NCI-H748 (cell line): ENCODE measurements around the gene SUSD4.
A peak's percentile ranks its signal among the peaks of the same experiment; 100 is the strongest.

Source experiments
- DNase-seq: peaks from one replicate; lab custom pipeline; 2025; ENCODE audit not compliant: unreplicated experiment; lab: John Stamatoyannopoulos, UW

SUSD4 gene

DNA sequence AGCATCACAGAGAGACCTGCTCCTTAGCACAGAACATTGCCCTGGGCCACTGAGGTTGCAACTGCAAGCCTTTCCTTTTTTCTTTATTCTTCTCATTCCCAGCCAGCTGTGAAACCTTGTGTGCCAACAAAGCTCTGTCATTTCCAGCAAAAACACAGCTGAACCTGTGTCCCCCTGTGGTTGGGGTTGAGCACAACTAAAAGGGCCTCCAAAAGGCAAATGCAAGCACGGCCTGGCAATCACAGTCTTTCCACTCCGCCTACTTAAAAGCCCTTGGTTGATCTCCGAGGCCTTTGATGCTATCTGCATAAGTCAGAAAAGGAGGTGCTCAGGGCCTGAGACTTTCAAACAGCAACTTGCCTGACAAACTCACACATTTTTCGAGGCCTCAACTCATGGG lies 32.7 kb downstream of the SUSD4 start:
- DNase-seq, result no peak

DNA sequence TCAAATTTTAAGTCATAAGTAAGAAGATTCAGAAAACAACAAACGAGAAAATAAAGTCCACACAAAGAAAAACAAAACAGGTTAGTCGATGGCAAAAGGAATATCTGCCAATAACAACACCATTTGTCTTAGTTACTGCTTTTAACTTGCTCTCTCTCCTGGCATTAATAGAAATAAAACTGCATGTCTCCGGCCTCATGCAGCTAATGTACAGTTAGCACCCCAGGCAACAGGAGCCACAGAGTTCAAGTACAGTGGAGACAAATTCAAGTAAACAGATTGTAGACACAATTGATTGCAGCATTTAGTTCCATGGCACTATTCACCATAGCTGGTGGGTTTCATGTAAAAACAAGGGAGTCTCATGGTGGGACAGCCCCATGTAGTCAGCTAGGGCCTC lies 33.5 kb downstream of the SUSD4 start:
- DNase-seq, result no peak

DNA sequence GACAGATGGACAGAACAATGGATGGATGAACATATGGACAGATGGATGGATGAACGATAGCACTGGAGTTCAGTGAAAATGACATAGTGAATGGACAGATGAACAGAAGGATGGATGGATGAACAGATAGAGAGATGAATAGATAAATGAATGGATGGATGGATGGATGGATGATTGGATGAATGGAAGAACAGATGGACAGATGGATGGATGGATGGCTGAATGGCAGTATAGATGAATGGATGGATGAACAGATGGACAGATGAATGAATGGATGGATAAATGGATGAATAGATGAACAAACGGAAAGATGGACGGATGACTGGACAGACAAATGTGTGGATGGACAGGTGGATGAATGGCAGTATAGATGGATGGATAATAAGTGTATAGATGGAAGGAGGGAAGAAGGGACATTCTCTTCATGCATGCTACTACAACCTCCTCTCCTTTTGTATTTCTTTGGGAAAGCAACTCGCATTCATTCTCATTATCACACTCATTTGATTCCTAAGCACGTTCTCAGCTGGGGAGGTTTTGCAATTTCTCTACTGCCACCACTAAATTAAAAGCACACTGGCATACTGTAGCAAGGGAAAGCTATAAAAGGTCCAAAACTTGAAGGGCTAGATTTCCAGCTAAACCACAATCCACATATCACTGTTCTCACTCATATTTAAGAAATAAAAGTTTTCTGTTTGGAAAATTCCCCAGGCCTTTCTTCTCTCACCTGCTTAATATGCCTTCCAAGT lies 34.1 kb downstream of the SUSD4 start:
- no peak for DNase-seq

DNA sequence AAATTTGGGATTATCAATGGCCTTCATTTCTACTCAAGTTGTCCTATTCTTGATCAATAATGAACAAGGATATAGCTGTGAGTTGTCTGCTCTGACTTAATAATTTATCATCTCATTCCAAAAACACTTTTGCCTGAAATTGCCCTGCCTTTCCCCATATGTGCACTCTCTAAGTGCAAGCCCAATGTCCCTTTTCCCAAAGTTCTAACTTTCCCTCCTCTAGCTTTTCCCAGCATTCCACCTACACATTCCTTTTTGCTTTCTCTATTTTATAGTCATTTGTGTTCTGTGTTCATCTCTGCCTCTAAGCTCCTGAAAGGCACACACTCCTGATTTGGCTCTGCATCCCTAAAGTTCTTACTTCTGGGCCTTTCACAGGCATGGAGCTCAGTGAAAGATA lies 34.7 kb downstream of the SUSD4 start:
- DNase-seq, result no peak

DNA sequence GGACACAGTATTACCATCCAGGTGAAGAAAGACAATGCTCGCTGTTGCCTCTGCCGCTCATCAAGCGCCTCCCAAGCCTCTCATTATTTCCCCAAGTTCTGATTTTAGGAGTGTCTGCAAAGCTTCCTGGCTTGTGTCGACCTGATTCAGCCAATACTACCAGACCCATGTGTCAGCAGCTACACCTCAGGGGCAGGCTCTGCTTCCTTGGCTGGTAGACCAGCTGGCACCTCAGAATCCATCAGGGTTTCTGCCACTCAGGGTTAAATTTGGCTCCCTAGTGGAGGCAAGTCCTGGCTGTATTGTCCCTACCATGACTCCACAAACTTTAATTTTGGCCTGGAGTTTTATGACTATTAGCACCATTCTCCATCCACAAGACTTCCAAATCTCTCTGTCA lies 35.4 kb downstream of the SUSD4 start:
- no peak for DNase-seq

DNA sequence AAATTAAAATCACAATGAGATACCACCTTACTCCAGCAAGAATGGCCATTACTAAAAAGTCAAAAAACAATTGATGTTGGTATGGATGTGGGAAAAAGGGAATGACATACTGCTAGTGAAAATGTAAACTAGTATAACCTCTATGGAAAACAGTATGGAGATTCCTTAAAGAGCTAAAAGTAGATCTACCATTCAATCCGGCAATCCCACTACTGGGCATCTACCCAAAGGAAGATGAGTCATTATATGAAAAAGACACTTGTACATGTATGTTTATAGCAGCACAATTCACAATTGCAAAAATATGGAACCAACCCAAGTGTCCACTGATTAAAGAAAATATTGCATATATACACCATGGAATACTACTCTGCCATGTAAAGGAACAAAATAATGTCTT lies 37.2 kb downstream of the SUSD4 start:
- no peak for DNase-seq

DNA sequence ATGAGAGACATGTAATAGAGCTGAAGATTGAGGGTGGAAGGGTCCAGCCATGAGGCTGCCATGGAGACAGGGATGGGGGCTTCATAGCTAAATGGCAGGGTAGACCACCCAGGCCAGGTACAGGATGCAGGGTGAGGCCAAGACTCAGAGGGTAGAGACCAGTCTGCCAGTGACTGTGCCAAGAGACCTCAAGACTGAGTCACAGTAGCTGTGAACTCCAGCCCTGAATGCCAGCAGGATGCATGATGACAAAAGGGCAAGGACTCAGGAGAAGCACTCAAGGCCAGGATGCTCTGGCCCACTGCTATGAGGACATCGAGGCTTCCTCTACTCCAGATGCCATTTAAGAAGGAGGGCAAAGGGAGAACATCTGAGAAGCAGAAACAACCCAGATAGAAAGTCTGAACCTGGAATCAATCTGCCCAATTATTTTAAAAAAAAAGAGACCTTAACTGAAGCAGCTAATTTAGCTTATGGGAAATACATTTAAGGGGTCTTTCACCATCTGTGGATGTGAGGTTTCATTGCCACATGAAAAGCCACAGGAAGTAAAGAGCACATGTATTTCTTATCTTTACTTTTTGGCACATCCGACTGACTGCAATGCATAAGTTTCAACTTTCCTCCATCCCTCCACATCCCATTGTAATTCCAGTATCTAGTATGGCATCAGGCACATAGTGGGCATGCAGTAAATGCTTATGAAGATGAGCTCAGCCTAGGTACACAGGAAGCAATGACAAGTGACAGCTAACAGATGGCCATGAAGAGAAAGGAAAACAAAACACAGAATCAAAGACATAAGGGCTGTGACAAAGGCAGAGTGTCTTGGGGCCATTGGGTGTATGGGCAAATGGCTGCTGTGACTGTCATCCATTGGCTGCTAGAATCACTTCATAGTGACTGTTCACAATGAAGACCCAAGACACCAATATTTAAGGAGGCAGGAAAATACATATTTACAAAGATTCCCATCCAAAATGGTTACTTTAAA lies 40.2 kb downstream of the SUSD4 start:
- DNase-seq, result no peak

DNA sequence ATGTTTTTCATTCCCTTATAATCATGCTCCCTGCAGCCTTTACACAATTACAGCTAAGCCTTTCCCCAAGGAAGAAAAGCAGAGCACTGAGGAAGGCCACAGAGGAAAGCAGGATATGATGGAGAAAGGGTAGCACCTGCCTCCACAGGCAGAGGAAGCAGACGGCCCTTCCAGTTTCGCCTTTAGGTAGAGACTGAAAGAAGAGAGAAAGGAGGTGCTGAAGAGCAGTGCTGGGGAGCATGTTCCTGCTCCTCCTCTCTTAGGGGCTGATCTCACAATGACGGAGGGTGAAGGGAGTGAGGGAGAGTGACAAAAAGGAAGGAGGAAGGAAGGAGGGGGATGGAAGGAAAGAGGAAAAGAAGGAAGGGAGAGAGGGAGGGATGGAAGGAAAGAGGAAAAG lies 41.1 kb downstream of the SUSD4 start:
- no peak for DNase-seq

DNA sequence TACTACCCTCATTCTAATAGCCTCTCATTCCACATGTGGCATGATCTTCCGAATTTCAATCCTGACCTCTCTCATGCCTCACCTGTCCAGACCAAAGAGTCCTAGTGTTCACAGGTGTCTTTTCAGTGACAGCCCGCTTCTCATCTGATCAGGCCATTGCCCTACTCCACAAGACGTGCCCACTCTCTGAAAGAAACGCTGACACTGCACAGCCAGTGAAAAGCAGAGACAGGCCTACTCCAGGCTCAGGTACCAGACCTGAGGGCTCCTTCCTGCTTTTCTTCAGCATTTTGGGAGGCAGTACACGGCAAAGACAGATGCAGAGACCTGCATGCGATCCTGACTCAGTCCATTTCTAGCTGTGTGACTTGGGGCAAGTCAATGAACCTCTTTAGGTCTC lies 43.0 kb downstream of the SUSD4 start:
- DNase-seq, result no peak

DNA sequence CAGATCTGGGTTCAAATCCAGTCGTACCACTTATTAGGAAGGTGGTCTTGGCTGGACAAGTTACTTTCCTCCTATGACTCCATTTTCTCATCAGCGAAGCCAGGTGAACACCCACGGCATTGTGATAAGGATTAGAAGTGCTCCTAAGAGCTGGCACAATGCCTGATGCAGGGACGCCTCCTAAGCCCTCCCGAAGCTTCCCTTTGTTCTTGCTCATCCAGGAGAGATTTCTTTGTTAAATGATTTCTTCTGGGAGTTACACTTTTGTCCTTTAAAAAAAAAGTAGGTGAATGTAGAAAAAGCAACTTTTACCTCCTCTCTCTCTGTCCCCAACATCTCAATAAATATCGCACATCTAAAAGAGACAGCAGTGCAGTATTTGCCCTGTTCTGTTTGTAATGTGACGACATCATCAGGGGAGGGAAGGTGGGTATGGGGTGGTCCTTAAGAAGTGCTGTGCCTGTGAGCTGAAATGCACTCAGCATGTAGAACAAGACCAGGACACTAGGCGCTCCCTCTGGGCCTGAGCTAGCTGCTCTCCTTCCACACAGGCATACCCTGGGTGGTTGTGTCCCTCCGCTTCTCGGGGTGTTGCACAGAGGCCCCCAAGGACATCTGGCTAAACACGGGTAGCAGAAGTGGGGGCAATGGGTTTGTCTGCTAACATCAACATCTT lies 43.9 kb downstream of the SUSD4 start:
- peak; percentile 65 for DNase-seq

DNA sequence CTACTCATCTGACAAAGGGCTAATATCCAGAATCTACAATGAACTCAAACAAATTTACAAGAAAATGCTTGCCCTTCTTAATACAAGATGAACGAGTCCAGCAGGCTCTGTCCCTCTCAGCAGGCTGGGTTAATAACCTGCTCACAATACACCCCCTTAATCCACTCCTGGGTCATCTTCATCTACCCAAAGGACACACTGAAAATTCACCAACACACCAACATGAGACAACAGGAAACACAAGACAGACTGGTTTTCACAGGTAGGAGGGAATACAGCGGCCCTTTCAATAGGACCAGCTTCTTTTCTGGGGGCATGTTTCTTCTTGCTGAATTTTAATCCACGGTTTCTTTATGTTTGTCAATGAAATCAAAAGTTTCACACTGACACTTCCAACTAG lies 44.6 kb downstream of the SUSD4 start:
- peak; percentile 4 for DNase-seq

DNA sequence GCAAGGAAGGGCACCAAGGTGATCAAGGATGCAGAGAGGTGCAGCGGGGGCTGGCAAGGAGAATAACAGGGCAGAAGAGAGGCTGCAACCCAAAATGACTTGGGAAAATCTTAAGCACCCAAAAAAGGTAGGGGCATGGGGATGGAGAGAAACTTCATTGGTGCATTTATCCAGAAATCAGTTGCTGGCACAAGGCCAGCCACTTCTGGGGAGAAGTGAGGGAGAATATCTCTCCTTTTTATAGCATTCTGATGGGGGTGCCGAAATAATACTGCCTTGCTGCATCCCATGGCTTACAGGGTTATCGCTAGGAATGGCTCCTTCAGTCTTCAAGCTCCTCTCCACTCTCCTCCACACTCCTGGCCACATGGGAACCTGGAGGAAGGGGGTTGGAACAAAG lies 47.9 kb downstream of the SUSD4 start:
- DNase-seq, result no peak

DNA sequence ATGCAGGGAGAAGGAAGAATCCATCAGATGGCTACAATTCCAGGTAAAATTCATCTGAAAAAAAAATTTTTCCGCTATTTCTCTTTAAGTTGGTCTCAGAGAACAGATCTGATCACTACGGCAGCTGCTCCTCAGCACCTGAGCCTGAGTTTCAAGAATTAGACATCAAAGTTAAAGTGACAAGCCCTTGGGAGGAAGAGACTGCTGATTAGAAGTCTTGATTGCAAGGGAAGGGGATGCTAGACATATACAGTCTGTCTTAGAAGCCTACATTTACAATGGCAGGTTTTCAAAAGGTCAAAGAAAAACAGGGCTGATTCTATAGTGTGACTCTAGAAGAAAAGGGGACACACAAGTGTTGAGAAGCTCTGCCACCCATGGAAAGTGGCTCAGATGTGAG lies 48.3 kb downstream of the SUSD4 start:
- no peak for DNase-seq

DNA sequence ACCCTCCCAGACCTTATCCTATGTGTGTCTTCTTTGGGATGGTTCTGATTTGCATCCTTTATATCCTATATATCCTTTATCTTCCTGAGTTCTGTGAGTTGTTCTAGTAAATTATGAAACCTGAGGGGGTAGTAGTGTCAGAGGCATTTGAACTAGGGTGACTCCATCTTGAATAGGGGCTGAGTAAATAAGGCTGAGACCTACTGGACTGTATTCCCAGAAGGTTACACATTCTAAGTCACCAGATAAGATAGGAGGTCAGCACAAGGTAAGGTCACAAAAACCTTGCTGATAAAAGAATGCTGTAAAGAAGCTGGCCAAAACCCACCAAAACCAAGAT lies 50.6 kb downstream of the SUSD4 start:
- no peak for DNase-seq

DNA sequence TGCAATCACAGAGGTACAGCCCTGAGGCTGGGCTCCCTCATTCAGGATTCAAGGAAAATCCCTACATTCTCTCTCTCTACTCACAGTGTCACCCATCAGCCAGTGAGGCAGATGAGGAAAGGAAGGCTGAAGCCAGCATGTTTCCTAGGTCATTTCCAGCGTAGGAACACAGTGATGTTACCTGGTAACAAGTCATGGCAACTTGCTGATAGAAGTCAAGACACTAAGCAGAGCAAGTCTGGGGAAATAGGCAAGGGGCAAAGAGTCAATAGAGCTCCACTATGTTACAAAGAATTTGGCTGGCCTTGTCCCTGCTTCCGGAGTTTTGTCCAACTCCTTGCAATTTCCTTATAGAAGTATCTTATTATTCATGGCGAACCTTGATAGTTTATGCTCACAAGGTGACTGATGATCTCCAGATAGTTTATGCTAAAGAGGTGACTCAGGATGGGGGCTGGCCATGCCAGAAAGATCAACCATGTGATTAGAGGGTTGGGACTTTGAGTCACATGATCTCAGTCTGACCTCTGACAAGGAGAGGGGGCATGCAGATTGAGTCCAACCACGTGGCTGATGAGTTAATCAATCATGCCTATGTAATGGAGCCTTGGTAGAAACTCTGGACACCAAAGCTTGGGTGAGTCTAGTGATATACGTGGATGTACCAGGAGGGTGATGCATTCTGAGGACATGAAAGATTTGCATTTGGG lies 51.1 kb downstream of the SUSD4 start:
- DNase-seq, result no peak

DNA sequence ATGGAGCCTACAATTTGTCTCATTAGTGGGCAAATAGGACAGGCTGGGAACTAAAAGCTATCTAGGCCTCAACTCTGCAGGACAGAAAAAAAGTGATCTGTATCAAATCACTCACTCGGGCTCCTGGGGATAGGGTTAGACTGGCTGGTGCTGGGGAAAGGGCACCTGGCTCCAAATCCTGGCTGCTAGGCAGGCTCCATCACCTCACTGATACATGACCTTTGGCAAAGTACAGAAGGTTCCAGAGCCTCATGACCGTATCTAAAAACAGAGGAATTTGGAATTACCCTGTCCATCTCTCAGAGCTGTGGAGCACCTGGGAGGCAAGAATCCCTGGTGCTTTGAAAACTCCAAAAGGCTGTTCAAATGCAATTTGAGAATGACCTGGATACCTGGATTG lies 51.7 kb downstream of the SUSD4 start:
- DNase-seq, result no peak

DNA sequence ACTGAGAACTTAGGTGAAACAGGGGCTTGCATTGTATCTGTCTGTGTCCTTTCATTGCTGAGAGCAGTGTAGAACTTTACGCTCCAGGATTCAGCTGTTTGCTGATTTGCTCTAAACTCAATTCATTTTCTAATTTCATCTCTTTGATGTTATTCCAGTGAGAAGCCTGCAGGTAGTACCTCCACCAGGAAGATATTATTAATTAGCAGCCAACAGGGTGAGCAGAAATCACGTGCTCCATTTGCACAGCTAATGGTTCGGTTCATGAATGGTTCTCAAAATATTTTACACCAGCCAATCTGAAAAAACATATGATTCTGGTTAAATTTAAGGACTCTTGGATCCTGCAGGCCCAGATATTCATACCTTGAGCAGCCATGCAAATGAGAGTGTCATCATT lies 52.1 kb downstream of the SUSD4 start:
- no peak for DNase-seq

DNA sequence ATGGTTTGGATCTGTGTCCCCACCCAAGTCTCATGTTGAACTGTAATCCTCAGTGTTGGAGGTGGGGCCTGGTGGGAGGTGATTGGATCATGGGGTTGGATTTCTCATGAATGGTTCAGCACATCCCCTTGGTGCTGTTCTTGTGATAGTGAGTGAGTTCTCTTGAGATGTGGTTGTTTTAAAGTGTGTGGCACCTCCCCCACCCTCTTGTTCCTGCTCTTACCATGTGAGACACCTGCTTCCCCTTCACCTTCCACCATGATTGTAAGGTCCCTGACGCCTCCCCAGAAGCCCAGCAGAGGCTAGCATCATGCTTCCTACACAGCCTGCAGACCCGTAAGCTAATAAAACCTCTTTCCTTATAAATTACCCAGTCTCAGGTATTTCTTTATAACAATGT lies 55.8 kb downstream of the SUSD4 start:
- DNase-seq, result no peak

DNA sequence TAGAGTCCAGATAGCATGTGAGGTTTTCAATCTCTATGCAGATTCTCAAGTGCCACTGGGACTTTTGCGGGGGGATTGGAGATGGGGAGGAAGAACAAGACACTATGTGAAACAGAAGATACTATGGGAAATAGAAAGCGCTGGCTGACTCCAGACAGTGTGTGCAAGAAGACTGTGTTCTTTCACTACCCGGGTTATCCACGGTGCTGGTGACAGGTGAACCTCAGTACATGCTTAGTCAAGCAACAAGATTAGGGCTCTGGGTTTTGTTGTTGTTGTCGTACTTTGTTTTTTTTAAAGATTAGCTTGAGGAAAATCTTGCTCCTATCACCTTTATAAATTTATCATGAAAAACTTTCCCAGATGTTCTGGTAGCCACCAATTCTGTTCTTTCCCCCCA lies 56.4 kb downstream of the SUSD4 start:
- DNase-seq, result no peak

DNA sequence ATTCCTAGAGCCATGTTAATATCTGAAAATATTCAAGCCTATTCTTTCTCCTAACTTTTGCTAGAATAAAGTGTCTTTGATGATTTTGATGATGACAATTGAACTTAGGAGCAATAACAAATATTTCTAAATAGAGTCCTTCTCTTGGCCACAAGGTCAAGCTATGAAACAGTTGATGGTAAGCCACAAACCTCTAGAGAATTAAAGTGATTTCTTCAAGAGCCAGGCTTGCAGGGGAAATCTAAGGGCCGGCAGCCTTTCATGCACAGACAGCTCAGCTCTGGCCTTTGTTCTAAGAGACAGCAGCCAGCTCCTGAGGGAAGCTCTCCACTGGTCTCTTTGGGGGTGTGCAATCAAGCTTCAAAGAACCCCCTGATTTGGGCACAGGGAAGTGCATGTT lies 59.0 kb downstream of the SUSD4 start:
- no peak for DNase-seq

DNA sequence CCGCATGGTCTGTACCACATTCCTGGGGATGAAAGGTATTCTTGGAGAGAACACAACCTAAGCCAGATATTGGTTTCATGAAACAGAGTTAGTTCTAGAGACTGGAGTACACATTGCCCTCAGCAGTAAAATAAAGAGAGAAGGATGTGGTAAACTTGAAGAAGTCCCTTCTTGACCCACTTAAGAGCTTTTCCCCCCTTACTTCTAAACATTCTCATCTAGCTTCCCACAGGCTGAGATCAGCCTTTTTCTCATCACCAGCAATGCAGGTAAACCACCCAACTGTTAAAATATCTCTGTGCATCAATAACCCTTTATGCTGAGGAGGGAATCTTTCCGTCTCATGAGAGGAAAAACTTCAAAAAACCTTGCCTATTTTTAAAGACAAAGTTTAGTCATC lies 62.6 kb downstream of the SUSD4 start:
- no peak for DNase-seq
